DMS114 treated with DMSO at 0.1 percent for 48 hours (cell line): ENCODE data around the gene GJB3.
"Not testable (repeated sequence)": the region's sequence is repeated elsewhere in the genome, so short reads cannot be mapped to it uniquely, and the experiment has no call there.

ENCODE experiments used
- DNase-seq: peaks from one replicate; lab custom pipeline; 2025; ENCODE audit not compliant: unreplicated experiment; lab: John Stamatoyannopoulos, UW

Gene GJB3

DNA sequence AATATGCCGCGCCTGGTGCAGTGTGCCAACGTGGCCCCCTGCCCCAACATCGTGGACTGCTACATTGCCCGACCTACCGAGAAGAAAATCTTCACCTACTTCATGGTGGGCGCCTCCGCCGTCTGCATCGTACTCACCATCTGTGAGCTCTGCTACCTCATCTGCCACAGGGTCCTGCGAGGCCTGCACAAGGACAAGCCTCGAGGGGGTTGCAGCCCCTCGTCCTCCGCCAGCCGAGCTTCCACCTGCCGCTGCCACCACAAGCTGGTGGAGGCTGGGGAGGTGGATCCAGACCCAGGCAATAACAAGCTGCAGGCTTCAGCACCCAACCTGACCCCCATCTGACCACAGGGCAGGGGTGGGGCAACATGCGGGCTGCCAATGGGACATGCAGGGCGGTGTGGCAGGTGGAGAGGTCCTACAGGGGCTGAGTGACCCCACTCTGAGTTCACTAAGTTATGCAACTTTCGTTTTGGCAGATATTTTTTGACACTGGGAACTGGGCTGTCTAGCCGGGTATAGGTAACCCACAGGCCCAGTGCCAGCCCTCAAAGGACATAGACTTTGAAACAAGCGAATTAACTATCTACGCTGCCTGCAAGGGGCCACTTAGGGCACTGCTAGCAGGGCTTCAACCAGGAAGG lies 4.3 kb downstream of the GJB3 start:
- no peak for DNase-seq

DNA sequence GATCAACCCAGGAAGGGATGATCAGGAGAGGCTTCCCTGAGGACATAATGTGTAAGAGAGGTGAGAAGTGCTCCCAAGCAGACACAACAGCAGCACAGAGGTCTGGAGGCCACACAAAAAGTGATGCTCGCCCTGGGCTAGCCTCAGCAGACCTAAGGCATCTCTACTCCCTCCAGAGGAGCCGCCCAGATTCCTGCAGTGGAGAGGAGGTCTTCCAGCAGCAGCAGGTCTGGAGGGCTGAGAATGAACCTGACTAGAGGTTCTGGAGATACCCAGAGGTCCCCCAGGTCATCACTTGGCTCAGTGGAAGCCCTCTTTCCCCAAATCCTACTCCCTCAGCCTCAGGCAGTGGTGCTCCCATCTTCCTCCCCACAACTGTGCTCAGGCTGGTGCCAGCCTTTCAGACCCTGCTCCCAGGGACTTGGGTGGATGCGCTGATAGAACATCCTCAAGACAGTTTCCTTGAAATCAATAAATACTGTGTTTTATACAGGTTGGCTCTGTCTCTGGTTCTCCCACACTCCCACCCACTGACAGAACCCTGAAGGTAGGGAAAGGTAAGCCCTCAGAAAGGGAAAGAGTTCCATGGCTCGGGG lies 5.0 kb downstream of the GJB3 start:
- DNase-seq, result no peak

DNA sequence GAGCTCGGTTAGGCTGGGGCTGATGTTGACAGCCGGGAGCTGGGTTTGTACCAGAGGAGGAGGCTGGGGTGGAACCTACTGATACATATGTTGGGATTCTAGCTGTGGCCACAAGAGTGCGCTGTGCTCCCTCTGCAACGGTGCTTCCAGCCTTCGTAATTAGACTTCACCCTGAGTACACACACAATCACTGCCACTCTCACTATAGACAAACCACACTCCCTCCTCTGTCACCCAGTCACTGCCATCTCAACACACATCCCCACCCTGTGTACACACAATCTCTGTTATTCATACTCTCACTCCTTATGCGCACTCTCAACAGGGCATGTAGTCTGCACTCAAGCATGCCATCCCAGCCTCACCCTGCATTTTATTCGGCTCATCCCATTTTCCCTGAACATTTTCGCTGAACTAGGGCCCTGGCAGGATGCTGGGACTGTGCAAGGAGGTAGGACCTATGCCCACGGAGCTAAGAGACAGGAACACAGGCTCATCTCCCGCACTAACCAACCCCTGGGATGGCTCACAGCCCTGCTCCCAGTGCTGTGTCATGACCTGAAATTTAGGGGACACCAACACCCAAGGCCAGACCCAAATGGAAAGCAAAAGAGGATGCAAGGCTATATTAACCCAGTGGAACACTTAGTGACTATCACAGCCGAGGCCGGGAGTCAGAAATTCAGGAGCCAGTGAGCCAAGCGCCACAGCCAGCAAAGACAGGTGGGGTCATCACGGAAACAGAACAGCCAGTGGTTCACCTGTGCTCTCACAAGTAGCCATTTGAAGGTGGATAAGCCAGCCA lies 5.7 kb downstream of the GJB3 start:
- peak; percentile 67 for DNase-seq

DNA sequence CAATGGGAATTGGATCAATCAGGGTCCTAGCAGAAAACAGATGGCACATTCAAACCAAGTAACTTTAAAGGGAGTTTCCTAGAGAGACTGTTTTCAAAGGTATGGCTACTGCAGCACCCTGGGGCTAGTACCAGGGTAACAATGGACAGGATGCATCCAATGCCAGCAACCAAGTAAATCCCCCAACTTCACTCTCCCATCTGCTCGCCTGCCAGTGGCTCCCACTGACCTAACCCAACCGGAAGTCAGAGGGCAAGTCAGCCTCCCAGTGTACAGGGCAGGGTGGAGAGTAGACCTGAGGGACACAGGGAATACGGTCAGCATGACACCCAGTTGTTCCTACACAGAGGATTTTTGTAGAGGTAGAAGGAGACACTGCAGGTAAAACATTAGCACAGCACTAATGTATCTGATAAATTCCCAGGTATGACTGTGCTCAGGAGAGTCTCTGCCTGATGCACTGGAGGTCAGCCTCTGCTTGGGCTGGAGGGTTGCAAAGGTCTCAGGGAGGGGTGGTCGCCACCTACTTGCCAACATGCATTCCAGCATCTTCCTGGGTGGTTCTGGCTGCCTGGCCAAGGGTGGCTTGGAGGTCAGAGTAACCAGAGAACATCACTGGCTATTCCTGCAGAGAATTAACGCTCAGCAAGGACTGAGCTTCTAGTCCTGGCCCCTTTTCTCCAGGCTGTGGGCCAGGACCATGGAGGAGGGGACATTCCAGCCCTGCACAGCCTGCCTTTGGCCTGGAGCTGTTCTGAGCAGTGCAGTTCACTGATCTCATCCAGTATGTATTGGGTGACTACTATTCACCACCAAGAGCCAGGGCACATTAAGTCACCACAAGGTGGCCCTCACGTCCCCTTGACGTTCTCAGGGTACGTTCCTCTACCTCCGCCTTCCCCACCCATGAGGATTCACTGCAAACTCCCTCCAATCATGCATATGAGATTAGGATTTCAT lies 6.7 kb downstream of the GJB3 start:
- no peak for DNase-seq

DNA sequence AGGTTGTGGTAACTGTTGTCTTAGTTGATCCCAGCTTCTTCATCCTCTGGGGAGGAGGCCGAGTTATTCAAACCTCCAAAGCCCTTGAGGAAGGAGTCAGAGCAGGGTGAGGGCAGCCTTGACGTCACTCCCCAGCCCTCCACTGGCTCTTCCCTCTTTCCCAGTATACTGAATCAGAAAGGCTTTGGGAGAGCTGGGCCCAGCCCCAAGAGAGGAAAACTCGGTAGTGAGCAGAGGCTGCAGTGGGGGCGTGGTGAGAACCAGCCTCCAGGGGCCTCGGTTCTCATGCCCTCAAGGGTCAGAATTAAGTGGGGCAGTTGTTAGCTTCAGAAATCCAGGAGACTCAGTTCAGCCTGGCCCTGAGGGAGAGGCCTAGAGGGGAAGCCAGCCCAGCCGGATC lies 10.0 kb downstream of the GJB3 start:
- DNase-seq, result no peak

DNA sequence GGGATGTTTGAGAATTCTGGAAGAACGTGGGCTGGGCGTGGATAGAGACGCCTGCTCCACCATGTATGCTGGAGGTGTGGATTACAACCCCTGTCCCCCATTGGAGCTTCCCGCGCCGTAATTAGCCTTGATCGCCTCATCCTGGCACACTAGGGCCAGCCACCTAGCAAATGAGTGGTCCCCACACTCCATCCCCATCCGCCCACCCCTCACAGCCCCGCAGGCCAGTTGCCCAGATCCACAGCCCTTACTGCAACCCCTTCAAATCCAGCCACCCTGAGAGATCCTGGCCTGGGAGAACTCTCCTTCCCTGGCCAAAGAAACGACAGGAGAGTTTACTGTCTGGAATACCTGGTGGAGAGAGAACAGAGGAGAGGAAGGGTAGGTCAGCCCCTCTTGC lies 11.4 kb downstream of the GJB3 start:
- no peak for DNase-seq

DNA sequence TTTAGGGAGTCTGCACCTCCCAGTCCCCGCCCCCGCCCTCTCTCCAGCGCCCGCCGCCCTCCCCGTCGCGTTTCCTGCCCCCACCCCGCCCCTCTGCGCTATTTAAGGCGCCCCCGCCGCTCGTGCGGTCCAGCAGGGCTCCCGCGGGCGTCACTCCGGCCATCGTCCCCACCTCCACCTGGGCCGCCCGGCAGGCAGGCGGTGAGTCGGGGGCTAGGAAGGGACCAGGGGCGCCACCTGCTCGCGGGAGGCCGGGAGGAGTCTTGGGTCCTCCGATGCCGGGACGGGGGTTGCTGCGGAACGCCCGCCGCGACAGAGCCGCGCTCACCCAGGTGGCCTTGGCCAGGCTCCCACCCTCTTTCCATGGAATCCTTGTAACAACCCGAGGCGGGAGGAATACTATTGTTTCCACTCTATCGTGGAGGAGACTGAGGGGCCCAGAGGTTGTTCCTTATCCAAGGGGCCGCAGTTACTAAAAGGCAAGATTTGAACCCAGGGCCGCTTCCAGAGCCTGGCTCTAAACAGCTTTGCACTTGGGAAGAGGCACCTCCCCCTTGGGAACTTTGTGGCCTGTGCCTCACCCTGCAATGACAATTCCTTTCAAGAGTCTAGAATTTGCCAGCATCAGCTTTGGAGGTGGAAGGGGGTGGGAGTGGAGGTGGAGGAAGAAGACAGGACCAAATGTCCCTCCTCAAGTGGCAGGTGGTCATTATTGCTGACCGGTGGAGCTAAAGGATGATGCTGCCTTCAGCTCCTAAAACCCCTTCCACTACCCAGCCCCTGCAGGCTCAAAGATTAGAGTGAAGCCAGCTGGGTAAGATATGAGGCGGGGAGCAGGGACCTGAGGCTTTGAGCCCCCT lies 12.1 kb downstream of the GJB3 start, which contains the start of gene GJA4:
TSS of gene GJA4 (plus strand) at position 132 of the 860 bp plus-strand sequence. CDS start 1,215 bp downstream, outside the sequence.
- no peak for DNase-seq

DNA sequence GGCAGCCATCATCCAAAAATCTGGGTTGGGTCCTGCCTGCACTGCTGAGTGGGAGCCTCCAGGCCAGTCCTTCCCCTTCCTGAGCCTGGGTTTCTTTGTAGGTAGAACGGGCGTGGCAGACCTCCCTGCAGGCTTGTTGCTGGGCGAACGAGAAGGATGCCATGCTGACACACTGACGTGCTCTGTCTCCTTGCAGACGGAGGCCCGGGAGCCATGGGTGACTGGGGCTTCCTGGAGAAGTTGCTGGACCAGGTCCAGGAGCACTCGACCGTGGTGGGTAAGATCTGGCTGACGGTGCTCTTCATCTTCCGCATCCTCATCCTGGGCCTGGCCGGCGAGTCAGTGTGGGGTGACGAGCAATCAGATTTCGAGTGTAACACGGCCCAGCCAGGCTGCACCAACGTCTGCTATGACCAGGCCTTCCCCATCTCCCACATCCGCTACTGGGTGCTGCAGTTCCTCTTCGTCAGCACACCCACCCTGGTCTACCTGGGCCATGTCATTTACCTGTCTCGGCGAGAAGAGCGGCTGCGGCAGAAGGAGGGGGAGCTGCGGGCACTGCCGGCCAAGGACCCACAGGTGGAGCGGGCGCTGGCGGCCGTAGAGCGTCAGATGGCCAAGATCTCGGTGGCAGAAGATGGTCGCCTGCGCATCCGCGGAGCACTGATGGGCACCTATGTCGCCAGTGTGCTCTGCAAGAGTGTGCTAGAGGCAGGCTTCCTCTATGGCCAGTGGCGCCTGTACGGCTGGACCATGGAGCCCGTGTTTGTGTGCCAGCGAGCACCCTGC lies 13.2 kb downstream of the GJB3 start:
- no peak for DNase-seq

DNA sequence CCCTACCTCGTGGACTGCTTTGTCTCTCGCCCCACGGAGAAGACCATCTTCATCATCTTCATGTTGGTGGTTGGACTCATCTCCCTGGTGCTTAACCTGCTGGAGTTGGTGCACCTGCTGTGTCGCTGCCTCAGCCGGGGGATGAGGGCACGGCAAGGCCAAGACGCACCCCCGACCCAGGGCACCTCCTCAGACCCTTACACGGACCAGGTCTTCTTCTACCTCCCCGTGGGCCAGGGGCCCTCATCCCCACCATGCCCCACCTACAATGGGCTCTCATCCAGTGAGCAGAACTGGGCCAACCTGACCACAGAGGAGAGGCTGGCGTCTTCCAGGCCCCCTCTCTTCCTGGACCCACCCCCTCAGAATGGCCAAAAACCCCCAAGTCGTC lies 13.8 kb downstream of the GJB3 start:
- DNase-seq, result no peak

DNA sequence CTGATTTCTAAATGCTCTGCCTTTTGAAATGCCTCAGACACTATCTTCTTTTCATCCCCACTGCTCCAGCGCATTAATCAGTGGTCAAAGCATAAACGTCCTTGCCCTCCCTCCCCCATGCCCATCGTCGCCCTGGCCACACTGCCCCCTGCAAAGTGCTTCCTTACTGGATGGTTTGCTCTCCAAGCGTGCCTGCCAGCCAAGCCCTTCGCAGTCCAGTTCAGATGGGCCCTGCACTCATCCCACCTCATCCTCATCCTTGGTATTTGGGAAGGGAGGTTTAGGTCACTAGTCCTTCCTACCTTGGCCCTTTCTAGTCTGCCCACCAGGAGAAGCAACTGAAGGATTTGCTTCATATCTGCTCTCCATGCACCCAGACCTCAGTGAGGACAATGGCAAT lies 14.9 kb downstream of the GJB3 start:
- DNase-seq, result no peak

DNA sequence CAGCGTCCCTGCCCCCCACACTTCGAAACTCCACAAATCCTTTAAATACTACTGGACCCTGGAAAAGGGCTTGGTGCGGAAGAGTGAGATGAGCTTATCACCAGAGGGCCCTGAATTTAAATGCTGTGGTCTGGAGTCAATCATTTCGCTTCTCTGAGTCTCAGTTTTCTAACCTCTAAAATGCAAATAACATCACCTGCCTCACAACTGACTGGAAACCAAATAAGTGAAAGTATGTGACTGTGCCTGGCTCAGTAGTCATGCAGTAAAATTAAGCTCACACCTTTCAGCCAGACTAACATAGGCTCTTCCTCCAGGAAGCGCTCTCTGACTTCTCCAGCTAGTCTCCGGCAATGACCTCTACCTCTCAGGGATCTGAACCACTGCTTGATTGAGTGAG lies 16.0 kb downstream of the GJB3 start:
- no peak for DNase-seq

DNA sequence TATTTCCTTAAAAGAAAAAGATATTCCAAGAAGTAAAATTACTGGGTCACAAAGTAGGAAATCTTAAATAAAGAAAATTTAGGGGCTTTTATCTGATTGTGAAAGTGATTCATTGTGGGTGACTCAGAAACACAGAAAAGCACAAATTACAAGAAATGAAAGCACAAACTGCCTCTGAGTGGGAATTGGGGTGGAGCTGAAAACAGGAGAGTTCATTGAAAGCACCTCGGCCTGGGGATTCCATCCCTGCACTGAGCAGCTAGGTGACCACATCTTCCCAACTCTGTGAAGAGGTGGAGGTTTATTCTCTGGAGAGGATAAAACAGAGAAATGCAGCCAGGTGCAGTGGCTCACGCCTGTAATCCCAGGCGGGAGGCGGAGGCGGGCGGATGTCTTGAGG lies 19.2 kb downstream of the GJB3 start:
- DNase-seq, result no peak

DNA sequence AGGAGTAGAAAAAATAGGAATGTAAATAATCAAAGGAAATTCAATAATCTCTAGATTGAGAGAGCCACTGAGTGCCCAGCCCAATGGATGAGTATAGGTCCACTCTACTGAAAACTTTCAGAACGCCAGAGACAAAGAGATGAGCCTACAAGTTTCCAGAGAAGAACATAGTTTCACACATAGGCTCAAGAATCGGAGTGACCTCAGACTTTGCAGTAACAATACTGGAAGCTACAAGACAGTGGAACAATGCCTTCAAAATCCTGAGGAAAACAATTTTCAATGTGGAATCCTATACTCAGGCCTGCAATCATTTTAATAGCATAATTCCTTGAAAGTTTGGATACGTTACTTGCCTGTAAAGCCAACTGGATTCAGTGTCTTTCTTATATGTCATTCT lies 22.8 kb downstream of the GJB3 start:
- DNase-seq, result no peak

DNA sequence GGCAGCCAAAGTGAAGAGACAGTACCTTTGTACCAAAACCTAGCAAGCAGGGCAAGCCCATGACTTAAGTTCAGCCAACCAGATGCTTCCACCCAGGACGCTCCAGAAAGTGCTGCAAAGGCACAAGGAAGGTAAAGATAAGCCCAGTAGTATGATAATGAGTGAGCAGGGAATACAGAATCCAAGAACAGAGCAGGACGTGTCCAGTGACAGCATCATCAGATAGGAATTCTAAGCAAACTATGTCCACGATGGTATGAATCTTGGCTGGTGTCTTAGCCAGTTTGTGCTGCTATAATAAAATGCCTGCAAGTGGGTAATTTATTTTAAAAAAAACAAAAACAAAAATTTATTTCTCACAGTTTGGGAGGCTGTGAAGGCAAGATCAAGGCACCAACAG lies 25.4 kb downstream of the GJB3 start:
- DNase-seq, result no peak

DNA sequence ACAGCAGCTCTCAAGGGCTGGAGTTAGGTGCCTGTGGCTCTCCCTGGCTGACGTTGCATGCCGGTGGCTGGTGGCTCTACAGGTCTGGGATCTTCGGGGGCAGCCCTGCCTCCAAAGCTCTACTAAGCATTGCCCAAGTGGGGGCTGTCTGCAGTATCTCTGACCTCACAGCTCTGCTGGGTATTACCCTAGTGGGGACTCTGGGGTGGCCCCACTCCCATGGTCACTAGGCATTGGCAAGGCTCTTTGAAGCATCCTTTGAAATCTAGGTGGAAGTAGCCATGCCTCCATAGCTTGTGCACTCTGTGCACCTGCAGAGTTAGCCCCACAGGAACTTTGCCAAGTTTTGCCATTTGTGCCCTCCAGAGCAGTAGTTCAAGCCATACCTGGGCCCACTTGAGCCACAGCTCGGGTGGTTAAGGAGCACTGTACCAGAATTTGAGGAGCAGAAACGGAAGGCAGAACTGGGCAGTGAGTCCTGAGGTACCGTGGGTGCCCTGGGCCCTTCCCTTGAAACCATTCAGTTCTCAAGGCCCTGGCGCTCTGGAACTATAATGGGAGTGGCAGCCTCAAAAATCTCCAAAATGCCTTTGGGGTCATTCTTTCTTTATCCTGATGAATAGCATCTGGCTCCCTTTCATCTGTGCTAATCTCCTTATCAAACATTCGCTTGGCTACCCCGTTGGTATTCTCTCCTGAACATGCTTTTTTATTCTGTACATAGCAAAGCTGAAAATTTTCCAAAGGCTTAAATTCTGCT lies 27.2 kb downstream of the GJB3 start:
- no peak for DNase-seq

DNA sequence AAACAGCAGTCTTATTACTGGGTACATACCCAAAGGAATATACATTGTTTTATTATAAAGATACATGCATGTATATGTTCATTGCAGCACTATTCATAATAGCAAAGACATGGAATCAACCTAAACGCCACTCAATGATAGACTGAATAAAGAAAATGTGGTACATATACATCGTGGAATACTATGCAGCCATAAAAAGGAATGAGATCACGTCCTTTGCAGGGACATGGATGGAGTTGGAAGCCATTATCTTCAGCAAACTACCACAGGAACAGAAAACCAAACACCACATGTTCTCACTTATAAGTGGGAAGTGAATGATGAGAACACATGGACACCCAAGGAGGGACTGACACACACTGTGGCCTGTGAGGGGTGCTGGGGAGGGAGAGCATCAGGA lies 29.8 kb downstream of the GJB3 start:
- not testable (repeated sequence) for DNase-seq

DNA sequence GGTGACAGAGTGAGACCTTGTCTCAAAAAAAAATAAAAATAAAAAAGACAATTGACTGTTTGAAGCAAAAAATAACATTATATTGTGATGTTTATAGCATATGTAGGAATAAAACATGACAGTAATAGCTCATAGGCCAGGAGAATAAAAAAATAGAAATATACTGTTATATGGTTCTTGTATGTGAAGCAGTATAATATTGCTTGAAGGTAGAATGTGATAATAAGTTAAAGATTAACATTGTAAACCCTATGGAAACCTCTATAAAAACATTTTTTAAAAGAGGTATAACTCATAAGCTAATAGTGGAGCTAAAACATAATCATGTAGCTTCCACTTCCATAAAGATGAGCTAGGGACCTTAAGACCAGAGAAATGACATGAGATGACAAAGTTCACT lies 35.3 kb downstream of the GJB3 start:
- DNase-seq, result no peak

DNA sequence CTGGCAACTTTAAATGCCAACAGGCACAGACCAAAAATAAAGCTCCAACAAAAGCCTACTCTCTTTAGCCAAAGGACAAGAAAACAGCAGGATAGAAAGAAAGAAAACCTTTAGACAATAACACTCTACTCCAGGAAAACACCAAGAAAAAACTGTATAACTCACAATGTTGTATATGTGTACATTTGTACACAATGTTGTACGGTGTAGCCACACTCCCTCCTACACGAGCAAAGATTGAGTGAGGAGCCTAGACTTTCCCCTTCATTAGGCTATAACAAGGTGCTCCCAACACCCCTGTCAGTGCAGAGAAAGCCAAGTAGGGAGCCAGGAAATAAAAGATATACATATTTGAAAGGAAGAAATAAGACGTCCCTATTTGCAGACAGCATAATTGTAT lies 35.8 kb downstream of the GJB3 start:
- no peak for DNase-seq

DNA sequence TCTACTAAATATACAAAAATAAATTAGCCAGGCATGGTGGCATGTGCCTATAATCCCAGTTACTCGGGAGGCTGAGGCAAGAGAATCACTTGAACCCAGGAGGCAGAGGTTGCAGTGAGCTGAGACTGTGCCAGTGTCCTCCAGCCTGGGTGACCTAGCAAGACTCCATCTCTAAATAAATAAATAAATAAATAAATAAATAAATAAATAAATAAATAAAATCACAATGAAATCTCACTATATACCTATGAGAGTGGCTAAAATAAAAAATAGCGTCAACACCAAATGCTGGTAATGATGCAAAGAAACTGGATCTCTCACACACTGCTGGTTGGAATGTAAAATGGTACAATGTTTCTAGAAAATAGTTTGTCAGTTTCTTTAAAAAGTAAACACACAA lies 37.8 kb downstream of the GJB3 start:
- not testable (repeated sequence) for DNase-seq
